Kidney (tissue), 14 donors: ENCODE data around the gene LTBP1. TPM values are rescaled to one million over a fixed set of nuclear protein-coding genes. Genes with fewer than 3 reads are reported as not detected.

Experiments
- DNase-seq, 5 donors: peaks; one replicate each; pipeline ENCODE4 v3.0.0-alpha.2; 2013 to 2020
- FAIRE-seq: peaks from 2 replicates; lab custom pipeline; 2012; peaks lifted over from hg19 to GRCh38; lab: Jason Lieb, UNC
- H3K27ac ChIP-seq, 2 donors: one replicate each; pipeline ENCODE4 v1.7.0; 2013; ENCODE audit warnings: low read depth in 2 of 2, low read length in 2 of 2, inconsistent platforms in 1 of 2
- H3K27me3 ChIP-seq: one replicate; pipeline ENCODE4 v1.7.1; 2013; ENCODE audit warnings: low read length, inconsistent platforms; ENCODE audit not compliant: control insufficient read depth, insufficient read depth
- H3K36me3 ChIP-seq, 3 donors: one replicate each; pipeline versions ENCODE4 v1.7.0 to v1.7.1; 2013; ENCODE audit warnings: low read length in 3 of 3, control low read depth in 1 of 3, inconsistent platforms in 1 of 3; ENCODE audit not compliant: insufficient read depth in 3 of 3, control insufficient read depth in 2 of 3
- H3K4me1 ChIP-seq, 3 donors: one replicate each; pipeline versions ENCODE4 v1.7.0 to v1.7.1; 2013; ENCODE audit warnings: low read length in 3 of 3, inconsistent platforms in 1 of 3, low read depth in 1 of 3; ENCODE audit not compliant: control insufficient read depth in 2 of 3, insufficient read depth in 2 of 3
- H3K4me3 ChIP-seq, 3 donors: one replicate each; pipeline versions ENCODE4 v1.7.0 to v1.8.1; 2013; ENCODE audit warnings: low read length in 3 of 3, control low read depth in 1 of 3, inconsistent platforms in 1 of 3
- H3K9ac ChIP-seq, 3 donors: one replicate each; pipeline versions ENCODE4 v1.7.0 to v1.7.1; 2013; ENCODE audit warnings: low read length in 3 of 3, control low read depth in 1 of 3, inconsistent platforms in 1 of 3
- H3K9me3 ChIP-seq, 3 donors: one replicate each; pipeline versions ENCODE4 v1.7.0 to v1.7.1; 2013; ENCODE audit warnings: low read length in 3 of 3, control low read depth in 1 of 3, inconsistent platforms in 1 of 3; ENCODE audit not compliant: control insufficient read depth in 2 of 3, insufficient read depth in 1 of 3
- intact Hi-C: fragments of 100-400 bp; cut with DNase I; formaldehyde crosslinking; loops from one replicate; pipeline ENCODE4 v1.11.1; 2022
- polyA plus RNA-seq: library from polyadenylated mRNA; stranded (reverse); fragments of 350-450 nt; fragmentation: Illumina TruSeq; extraction: RNeasy Lipid Tissue Mini Kit (QIAGEN cat#74804); gene quantifications from one replicate; pipeline ENCODE4 v1.2.3, GENCODE V29; 2014; ENCODE audit warnings: low read depth, low replicate concordance; ENCODE audit not compliant: insufficient read depth
- total RNA-seq: library from RNA; stranded (reverse); fragmentation: NEBNext Ultra II Directional; extraction: Animal tissue kit (Norgen Biotek cat#: 25700); gene quantifications from one replicate; pipeline ENCODE4 v1.2.1, GENCODE V29; 2021
- TF ChIP-seq, protein P1 (sequence below): IDR thresholded peaks from 3 replicates; pipeline ENCODE4 v1.5.1; 2012; ENCODE audit warnings: mild to moderate bottlenecking, moderate library complexity, borderline replicate concordance; ENCODE audit not compliant: insufficient read depth; ENCODE audit errors: extremely low read depth
- donor health status: control.
- donor health status: control.
- donor health status: control.
- donor health status: control.
- donor health status: control.
- donor health status: DM: yes; HTN: yes; CAD: no.
- donor health status: Normal renal cell carcinoma (clear cell type).

LTBP1 gene
- total and polyA plus RNA-seq, 2 donors from 2014 or later = 9.3 to 39.8 TPM

GRCh38 chr2:33275689-33276444 is 329.1 kb downstream of the LTBP1 start:
- Histone ChIP-seq H3K27ac (no peak overlapping the region), H3K9ac (no peak overlapping the region), H3K36me3 (peaks cover 0 to 2% (median 0%) of the 10 kb centered on the region in 3 donors), H3K27me3 (no peaks in the 10 kb centered on the region), H3K4me1 (no peaks in the 10 kb centered on the region), H3K9me3 (no peaks in the 10 kb centered on the region), H3K4me3 (no peak overlapping the region)
- FAIRE-seq = no peak
- DNase-seq = peak in 1 of 5 donors; percentile 21
- intact Hi-C loops = no loop called here
- TF ChIP-seq, protein P1, sequence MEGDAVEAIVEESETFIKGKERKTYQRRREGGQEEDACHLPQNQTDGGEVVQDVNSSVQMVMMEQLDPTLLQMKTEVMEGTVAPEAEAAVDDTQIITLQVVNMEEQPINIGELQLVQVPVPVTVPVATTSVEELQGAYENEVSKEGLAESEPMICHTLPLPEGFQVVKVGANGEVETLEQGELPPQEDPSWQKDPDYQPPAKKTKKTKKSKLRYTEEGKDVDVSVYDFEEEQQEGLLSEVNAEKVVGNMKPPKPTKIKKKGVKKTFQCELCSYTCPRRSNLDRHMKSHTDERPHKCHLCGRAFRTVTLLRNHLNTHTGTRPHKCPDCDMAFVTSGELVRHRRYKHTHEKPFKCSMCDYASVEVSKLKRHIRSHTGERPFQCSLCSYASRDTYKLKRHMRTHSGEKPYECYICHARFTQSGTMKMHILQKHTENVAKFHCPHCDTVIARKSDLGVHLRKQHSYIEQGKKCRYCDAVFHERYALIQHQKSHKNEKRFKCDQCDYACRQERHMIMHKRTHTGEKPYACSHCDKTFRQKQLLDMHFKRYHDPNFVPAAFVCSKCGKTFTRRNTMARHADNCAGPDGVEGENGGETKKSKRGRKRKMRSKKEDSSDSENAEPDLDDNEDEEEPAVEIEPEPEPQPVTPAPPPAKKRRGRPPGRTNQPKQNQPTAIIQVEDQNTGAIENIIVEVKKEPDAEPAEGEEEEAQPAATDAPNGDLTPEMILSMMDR = no peak

DNA sequence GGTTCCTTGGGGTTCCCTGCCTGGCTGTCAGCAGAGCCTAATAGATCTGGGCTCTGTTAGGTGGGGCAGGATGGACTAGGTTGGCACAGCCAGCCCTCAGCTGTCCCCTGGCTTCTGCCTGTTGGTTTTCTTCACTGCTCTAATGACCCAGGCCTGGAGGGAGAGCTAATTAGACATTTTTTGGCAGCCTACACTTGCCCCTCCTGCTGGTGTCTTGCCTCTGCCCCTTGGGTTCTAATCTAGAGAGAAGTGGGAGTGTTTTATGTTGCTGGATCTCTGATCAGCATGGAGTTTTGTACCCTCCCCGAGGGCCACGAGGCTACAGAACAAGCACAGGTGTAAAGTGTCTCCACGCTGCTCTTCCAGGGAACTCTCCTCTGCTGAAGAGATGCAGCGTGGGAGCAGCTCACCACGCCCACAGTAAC is 330.3 kb downstream of the LTBP1 start:
- peak in 3 of 5 donors; percentile 21 to 32 (median 29) for DNase-seq
- FAIRE-seq = no peak
- TF ChIP-seq, protein P1 = no peak
- no peaks in the 10 kb centered on the region for H3K27me3 ChIP-seq
- no peak overlapping the region for H3K9ac ChIP-seq
- H3K27ac ChIP-seq = no peak overlapping the region
- no peaks in the 10 kb centered on the region for H3K4me1 ChIP-seq
- no peaks in the 10 kb centered on the region for H3K9me3 ChIP-seq
- H3K36me3 ChIP-seq = peaks cover 0 to 2% (median 0%) of the 10 kb centered on the region in 3 donors
- intact Hi-C loops = no loop called here
- H3K4me3 ChIP-seq = no peak overlapping the region

DNA sequence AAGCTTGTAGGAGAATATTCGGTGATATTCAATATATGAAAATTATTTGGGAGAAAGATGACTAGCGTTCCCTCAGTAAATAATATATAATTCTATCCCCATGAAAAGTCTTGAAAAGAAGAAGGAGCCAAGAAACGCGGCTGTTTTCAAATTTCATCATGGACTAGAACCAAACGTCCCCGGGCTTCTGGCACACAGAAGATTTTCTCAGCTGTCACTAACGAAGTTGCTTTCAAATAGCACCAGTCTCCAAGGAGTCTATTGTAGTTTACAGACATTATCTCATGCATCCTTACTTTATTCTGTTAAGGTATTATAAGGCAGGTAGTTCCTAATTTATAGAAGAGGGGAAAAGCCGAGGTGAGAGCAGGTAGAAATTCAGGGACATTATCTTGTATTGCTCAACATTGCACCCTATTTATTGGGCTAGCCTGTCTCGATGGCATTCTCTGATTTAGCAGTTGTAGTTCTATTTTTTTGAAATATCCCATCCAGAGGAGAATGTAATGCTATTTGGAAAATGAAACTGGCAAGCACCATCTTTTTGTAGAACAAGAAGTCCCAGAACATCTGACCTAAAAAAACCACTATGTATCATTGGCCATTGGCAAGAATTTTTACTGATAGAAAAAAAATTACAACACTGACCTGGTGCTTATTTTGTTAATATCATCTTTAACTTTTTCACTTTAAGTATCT is 331.6 kb downstream of the LTBP1 start:
- Histone ChIP-seq H3K9me3 (no peaks in the 10 kb centered on the region), H3K4me1 (no peaks in the 10 kb centered on the region), H3K4me3 (no peak overlapping the region), H3K27me3 (no peaks in the 10 kb centered on the region), H3K36me3 (peaks cover 0 to 2% (median 0%) of the 10 kb centered on the region in 3 donors), H3K27ac (no peak overlapping the region), H3K9ac (no peak overlapping the region)
- TF ChIP-seq, protein P1 = no peak
- no peak for FAIRE-seq
- intact Hi-C loops = no loop called here
- no peak for DNase-seq
